Measurements from ENCODE around the gene ABHD17C. TPM values are rescaled to one million over a fixed set of nuclear protein-coding genes. Genes with fewer than 3 reads are reported as not detected.

Gene ABHD17C
- total RNA-seq, 1 experiment from 2014 or later: 11.9 TPM

- Mint-ChIP-seq H3K36me3 (ENCODE audit: insufficient read depth, unreplicated experiment) (peaks cover 3% of the 10 kb centered on the region), H3K9me3 (ENCODE audit: unreplicated experiment) (no peaks in the 10 kb centered on the region), H3K27me3 (ENCODE audit: insufficient read depth, unreplicated experiment) (no peaks in the 10 kb centered on the region), H3K27ac (ENCODE audit: low read depth, unreplicated experiment) (no peak overlapping the region), H3K4me3 (ENCODE audit: unreplicated experiment) (no peak overlapping the region), H3K4me1 (ENCODE audit: insufficient read depth, unreplicated experiment) (no peaks in the 10 kb centered on the region)
- ChIA-PET POLR2A (interaction anchor here (0.6 kb wide), 1 partner anchor 367 kb away, joined by 3 read pairs; no protein-coding TSS in a partner anchor), CTCF (interaction anchor here (0.7 to 1.6 kb wide), 2 partner anchors 23 to 166 kb away, joined by 3 to 6 read pairs; partner anchors contain the start of gene CEMIP)
- peak; percentile 33 for DNase-seq (ENCODE audit: unreplicated experiment)
- no TSS peak for BruUV-seq (replicated peaks)
- TF ChIP-seq, protein P1, sequence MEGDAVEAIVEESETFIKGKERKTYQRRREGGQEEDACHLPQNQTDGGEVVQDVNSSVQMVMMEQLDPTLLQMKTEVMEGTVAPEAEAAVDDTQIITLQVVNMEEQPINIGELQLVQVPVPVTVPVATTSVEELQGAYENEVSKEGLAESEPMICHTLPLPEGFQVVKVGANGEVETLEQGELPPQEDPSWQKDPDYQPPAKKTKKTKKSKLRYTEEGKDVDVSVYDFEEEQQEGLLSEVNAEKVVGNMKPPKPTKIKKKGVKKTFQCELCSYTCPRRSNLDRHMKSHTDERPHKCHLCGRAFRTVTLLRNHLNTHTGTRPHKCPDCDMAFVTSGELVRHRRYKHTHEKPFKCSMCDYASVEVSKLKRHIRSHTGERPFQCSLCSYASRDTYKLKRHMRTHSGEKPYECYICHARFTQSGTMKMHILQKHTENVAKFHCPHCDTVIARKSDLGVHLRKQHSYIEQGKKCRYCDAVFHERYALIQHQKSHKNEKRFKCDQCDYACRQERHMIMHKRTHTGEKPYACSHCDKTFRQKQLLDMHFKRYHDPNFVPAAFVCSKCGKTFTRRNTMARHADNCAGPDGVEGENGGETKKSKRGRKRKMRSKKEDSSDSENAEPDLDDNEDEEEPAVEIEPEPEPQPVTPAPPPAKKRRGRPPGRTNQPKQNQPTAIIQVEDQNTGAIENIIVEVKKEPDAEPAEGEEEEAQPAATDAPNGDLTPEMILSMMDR (IDR thresholded peaks at IDR 0.05; ENCODE audit: unreplicated experiment): no peak
- intact Hi-C loops (cut with micrococcal nuclease): no loop called here
Measured at GRCh38 chr15:80801891-80802680, 107.0 kb downstream of the ABHD17C start.

- CTCF ChIA-PET: interaction anchor here (1.6 kb wide), 1 partner anchor 25 kb away, joined by 6 read pairs; the partner anchor contains the start of gene CEMIP
- no peak overlapping the region for H3K27ac Mint-ChIP-seq (ENCODE audit: low read depth, unreplicated experiment)
- intact Hi-C loops (cut with micrococcal nuclease): no loop called here
- DNase-seq (ENCODE audit: unreplicated experiment): no peak
- H3K4me1 Mint-ChIP-seq (ENCODE audit: insufficient read depth, unreplicated experiment): no peaks in the 10 kb centered on the region
- POLR2A ChIA-PET: interaction anchor here (0.6 kb wide), 1 partner anchor 61 kb away, joined by 3 read pairs; no protein-coding TSS in a partner anchor
- H3K27me3 Mint-ChIP-seq (ENCODE audit: insufficient read depth, unreplicated experiment): no peaks in the 10 kb centered on the region
- TF ChIP-seq, protein P1 (IDR thresholded peaks at IDR 0.05; ENCODE audit: unreplicated experiment): no peak
- H3K4me3 Mint-ChIP-seq (ENCODE audit: unreplicated experiment): no peak overlapping the region
- no peaks in the 10 kb centered on the region for H3K36me3 Mint-ChIP-seq (ENCODE audit: insufficient read depth, unreplicated experiment)
- no peaks in the 10 kb centered on the region for H3K9me3 Mint-ChIP-seq (ENCODE audit: unreplicated experiment)
- no TSS peak for BruUV-seq (replicated peaks)
Measured at GRCh38 chr15:80803580-80804525, 108.7 kb downstream of the ABHD17C start.

DNA sequence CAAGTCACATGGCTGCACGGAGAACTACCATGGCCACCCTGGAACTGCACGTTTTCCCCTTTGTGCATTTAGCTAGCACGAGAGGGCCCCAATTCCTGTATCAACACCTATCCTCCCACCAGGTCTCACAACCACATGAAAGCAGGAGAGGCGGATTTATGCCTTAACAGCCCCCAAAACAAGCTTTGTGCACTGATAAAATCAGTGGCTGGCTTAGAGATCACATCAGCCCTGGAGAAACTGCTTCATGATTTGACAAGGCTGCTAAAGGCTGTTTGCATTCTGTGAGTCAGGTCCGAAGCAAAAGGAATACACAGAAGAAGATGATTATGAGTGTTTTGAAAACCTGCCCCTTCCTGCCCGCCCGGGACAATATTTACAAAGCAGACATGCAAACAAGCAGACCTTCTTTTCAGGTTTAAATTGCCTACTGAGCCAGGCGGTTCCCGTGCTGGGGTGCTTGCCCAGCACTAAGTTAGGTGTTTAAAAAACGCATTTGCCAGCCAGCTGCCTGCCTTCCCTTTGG is 109.9 kb downstream of the ABHD17C start:
- Mint-ChIP-seq H3K27ac (ENCODE audit: low read depth, unreplicated experiment) (no peak overlapping the region), H3K4me1 (ENCODE audit: insufficient read depth, unreplicated experiment) (no peaks in the 10 kb centered on the region), H3K4me3 (ENCODE audit: unreplicated experiment) (no peak overlapping the region), H3K27me3 (ENCODE audit: insufficient read depth, unreplicated experiment) (no peaks in the 10 kb centered on the region), H3K36me3 (ENCODE audit: insufficient read depth, unreplicated experiment) (no peaks in the 10 kb centered on the region), H3K9me3 (ENCODE audit: unreplicated experiment) (no peaks in the 10 kb centered on the region)
- TF ChIP-seq, protein P1 (IDR thresholded peaks at IDR 0.05; ENCODE audit: unreplicated experiment): no peak
- intact Hi-C loops (cut with micrococcal nuclease): no loop called here
- ChIA-PET POLR2A (no interaction called here), CTCF (interaction anchor here (0.5 to 1.4 kb wide), 3 partner anchors 26 to 178 kb away, joined by 3 to 4 read pairs (median 4); partner anchors contain the start of gene CEMIP)
- BruUV-seq (replicated peaks): no TSS peak
- no peak for DNase-seq (ENCODE audit: unreplicated experiment)

Other genes starting within 250 kb of the ABHD17C start
- 0.14 and 0.44 TPM in 2 replicates for gene CEMIP, start 84.1 kb downstream of the ABHD17C start, total RNA-seq (2022)

All from MCF 10A (cell line).